Glomerular endothelial cell (primary cell): Measurements from ENCODE around the gene PDGFD. TPM values are rescaled to one million over a fixed set of nuclear protein-coding genes. Genes with fewer than 3 reads are reported as not detected.

Source experiments
- DNase-seq: peaks from one replicate; pipeline ENCODE4 v3.0.0-alpha.2; 2011; ENCODE audit warnings: low read depth, low spot score; ENCODE audit errors: extremely low read depth
- total RNA-seq: library from RNA; depleted of rRNA; stranded (reverse); fragments of >200 nt; gene quantifications from 2 replicates; pipeline ENCODE4 v1.2.3, GENCODE V29; 2015

PDGFD gene
- total RNA-seq, 1 donor from 2014 or later = 21.4 TPM

DNA sequence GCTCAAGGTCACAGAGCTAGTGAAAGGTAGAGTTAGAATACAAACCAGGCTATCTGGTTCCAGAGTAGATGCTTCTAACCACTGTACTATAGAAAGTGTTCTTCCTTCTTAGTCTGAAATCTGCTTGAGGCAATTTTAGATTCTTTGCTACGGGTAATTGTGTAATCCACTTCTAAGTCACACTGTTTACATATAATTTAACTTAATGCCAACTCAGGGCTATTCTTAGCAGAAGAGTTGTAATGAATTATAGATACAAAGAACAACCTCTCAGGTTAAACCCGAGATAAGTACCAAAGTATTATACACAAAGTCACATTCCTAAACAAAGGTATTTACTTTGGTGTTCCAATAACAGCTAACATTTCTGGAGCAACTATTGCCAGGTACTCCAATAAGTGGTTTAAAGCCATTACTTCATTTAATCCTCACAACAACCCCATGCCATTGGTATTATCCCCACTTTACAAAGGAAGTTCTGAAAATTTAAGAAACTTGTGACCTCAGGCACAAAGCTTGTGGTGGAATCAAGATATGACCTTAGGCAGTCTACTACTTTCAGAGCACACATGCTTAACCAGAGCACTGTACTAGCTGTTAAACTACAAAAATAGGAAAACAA is 158.6 kb downstream of the PDGFD start:
- no peak for DNase-seq

DNA sequence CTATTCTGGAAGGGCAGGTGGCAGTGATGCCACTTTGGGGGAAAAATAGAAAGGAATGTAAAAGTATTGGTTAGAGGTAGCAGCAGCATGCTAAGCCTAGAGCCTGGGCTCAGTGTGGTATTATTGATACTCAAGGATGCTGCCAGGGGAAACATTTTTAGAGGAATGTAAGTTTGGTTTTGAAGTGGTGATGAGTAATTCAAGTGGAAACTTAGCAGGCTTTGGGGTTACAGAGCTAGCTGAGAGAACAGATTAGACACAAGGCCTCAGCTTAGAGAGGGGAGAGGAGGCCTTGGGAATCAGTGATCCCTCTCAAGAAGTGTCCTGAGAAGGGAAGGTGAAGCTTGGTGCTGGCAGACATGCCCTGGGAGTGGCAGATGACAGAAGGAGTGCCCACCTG is 160.5 kb downstream of the PDGFD start:
- no peak for DNase-seq

DNA sequence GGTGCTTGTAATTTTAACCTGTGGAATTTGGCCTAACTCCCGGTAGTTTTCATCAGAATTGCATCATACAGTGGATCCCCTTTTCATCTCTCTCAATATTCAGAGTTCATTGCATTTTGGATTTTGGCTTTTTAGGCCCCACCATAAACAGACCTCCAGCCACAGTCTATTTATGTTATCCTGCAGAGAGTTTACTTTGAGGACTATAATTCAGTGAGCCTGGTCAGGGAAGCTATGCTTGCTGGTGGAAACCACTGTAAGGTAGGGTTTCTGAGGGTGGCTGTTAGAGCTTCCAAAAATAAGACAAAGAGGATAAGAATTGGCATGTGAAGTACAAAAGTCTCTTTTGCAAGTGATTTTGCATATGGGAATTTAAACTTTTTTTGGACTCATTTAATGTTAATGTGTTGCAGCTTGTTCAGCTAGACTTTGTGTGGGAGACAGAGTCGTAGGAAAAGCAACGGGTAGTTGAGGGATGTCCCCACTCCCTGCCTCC is 162.3 kb downstream of the PDGFD start:
- no peak for DNase-seq

DNA sequence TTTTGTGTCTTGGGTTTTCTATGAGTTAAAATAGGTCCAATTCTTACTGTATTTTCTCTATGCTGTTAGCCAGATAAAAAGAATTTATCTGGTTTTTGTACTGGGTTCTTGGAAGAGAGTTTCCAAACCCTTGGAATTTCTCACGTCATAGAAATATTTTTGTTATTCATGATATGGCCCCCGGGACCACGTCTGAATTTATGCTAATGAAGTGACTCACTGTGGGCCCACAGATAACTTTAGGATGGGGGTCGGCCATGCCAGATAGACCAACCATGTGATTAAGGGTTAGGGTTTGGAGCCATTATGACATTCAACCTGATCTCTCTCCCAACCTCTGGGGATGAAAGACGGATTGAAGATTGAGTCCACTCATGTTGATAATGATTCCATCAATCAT is 163.1 kb downstream of the PDGFD start:
- DNase-seq = no peak

DNA sequence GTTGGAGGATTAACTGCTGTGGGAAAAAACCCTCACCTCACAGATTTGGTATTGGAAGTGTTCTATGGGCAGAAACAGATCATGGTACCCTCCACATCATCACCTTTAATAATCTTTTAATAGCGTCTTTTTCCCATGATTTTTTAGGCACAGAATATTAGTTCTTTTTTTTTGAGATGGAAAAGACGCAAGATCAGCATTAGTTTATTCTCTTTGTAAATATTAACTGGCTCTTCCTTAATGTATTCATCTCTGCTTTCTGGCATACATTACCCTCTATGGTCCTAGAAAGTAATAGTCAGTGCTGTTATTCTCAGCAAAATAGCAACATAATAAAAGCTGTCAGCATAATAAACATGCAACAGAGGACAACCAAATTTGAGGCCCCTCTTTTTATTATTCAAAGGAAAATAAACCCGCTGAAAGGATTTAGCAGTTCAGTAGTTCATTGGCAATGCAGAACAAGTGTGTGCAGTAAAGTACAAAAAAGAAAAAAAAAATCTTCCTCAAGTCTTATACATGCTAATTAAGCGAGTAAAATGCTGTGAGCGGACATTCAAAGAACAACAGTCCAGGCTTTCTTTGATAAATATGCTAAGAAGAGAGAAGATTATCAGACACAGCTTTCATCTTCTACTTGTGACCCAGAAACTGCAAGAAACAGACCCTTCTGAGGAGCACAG is 165.0 kb downstream of the PDGFD start:
- DNase-seq = no peak

DNA sequence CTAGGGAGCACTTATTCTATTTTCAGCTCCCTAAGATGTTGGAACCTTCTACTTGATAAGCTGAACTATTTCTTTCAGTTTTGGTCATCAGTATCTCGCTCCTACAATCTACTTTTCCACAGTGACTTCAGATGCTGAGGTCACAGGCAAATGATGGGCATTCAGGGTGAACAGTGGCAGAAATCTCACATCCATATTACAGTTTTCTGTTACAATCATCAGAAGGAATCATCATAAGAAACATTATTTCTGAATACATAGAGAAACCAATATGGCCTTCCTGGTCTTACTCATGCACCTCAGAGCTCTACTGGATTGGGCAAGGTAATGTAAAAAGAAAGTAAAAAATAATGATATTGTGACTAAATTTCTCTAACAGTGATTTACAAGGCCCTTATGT is 166.9 kb downstream of the PDGFD start:
- DNase-seq = no peak

DNA sequence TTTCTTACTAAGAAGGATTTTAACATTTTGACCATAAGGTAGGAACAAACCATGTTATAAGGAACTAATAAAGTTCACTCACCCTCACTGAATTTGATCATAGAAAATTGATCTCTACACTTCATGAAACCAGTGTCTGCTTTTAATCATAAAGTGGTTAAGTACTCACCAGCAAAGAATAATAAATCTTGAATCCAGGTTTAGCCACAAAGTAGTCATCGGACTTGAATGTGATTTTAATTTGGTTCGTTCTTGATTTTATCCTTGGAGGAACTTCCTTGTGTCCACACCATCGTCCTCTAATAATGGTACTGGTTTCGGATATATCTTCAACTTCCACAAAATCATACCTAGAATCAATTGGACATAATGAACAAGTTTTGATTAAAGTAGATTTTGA is 168.1 kb downstream of the PDGFD start:
- DNase-seq = no peak

DNA sequence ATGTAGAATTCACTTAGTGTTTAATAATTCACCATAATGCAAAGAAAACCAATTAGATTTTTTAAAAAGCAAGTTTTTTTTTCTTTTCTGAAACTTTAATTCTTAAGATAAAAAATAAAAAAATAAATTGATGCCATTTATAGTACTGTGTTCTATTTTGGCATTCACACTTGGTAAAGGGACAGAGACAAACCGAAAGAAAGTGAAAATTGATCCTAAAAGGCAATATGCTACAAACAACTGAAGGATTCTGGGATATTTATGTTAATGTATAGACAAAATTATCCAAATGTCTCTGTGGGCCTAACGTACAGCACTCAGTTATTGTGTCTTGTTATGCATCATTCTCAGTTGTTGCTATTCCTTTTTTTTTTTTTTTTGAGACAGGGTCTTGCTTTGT is 169.4 kb downstream of the PDGFD start:
- no peak for DNase-seq

DNA sequence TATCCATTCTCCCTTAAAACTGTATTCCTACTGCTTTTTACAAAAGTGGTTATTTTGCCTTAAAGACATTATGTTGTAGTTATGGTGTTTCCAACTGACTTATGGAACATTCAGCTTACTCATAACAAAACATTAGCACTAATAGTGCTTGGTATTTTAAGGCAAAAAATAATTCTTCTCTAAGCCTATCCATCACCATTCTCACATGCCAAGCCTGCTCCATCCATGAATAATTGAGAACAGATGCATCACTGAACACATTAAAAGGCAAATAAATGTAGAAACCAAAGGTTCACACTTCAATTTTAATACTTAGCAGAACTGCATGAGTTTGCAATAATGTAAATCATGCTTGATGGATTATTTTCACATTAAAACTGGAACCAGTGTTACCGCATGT is 169.9 kb downstream of the PDGFD start:
- DNase-seq = no peak

DNA sequence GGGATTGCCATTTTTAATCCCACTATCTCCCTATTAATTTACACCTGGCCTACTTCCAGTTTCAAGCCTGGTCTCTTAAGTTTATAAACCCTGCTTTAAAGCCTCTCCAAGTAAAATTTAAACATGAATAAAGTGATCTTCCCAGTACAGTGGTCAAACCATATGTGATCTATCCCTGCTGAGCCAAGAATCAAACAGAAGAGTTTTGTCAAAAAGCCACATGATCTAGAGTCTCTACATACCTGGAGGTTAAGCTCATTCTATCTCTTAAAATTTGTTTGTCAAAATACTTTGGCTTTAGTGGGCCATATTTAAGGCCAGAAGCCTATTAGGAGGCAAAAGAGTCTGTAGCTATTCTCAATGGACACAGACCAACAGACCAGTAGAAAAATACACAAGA is 170.4 kb downstream of the PDGFD start:
- DNase-seq = no peak

DNA sequence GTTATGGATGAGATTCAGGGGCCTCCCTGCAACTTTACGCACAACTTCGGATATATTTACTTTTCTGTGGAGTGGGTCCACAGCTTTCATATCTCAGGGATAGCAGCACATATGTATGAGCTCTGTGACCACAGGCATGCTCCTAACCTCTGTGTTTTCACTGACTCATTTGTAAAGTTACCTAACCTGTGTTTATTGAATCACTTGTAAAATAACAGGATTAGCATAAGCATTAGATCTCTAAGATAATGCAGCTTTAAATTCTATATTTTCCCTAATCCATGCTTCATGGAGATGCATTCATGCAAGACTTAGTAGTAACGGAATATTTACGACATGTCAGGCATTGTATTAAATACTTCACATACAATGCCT is 175.4 kb downstream of the PDGFD start:
- no peak for DNase-seq

DNA sequence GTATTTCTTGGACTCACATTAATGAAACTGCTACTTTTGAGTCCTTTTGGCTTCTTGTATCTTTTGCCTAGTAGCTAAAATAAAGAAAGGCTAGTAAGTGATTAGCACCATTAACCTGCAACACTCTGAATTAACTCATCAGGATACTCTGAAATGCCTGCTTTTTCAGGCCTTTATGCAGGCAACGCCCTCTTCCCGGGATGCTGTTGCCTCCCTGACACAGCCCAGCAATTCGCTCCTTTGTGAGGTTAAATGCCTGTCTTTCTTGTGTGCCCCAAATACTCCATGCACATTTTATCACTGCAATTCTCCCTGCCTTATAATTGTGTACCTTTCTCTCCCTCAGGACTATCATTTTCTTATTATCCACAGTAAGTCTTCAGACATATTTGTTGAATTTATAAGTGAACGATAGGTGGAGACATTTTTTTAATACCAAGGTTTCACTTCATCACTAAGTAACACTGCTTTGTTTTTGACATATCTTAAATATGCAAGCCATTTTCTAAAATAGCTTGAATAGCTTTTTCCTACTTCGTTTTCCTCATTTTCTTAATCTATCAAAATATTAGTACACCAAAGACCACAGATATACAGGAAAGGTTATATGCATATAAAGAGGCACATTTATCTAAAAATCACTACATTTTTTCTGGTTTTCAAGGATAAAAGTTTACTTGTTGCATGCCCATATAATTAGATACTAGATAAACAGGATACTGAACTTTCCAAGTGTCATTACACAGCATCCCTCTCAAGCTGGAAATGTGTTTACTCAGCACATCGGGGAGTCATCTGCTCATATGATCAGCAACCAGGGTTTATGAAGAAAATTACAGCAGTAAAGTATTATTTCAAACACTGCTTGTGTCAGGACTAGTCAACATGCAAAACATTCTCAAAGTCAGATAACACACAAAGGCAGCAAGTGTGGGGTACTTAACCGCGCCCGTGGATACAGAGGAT is 176.0 kb downstream of the PDGFD start:
- no peak for DNase-seq

DNA sequence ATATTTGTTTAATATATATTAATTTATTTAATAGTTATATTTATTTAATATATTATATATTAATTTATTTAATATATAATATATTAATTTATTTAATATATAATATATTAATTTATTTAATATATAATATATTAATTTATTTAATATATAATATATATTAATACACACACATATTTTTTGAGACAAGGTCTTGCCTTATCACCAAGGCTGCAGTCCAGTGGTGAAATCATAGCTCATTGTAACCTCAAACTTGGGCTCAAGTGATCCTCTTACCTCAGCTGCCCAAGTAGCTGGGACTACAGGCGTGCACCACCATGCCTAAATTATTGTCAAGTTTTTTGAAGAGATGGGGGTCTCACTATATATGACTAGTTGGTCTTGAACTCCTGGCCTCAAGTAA is 178.9 kb downstream of the PDGFD start:
- DNase-seq = no peak

DNA sequence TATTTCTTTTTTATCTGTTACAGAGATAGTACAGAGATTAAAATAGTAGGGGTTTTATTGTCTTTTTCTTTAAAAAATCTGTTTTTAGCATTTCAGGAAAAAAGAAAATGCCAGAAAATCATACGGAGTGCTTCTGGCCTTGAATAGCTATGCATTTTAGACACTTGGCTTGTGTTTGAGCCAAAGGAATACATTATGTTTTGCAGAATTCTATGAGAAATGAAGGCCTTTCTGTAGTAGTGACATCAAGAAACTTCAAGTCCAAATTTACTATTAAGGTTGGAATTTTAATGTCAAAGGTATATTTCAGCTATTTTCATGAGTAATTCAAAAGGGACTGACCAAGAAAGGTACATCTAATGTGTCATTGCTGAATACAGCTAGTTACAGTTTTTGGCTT is 183.8 kb downstream of the PDGFD start:
- DNase-seq = no peak

DNA sequence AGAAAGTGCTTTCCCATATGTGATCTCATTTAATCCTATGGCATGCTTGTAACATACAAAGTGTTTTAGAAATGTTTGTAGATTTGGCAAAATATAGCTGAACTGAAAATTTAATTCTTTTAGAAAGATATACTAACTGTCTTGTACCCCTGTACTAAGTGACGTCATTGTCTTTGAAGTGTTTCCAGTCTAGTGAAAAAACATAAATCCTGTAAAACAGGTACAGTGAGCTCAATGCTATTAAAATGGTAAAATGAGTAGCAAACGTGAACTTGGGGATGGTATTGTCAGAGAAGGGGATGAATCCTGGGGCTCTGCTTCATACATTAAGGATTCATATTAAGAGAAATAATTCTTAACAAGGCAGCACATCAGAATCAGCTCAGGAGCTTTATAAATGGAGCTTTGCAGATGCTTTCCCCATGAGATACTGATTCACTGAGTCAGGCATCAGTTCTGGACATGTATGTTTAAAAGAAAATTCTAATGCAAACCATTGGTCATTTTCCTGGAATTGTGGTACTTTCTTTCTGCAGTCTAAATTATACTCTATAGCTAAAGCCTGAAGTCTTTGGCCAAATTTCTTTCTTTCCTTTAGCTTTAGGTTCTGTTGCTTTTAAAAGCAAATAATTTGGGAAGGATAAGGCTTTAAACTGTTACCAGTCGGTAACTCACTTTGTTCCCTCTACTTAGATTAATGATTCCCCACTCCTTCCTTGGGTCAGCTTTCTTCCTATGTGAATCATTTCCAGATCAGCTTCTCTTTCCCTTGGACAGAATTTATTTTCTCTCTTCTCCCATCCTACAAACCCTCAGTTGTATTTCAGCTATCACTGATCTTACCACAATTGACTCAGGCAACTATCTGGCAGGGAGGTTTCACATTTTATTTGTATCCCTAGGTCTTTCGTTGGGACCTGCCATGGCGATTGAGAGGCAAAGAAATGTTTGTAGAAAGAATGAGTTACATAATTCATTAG is 185.0 kb downstream of the PDGFD start:
- no peak for DNase-seq

DNA sequence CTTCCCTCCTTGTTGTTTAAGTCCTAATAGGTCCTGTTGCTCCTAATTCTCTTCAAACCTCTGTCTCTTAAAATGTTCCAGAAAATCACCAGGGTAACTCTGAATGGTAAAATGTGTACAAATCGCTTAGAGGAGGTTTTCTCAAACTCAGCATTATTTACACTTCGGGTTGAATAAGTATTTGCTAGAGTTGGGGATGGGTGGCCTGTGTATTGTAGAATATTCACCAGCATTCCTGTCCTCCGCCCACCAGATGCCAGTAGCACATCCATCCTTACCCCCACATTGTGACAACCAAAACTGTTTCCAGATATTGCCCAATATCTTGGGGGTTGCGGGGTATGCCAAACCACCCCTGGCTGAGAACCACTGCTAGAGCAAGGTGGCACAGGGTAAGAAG is 191.9 kb downstream of the PDGFD start:
- DNase-seq = no peak

DNA sequence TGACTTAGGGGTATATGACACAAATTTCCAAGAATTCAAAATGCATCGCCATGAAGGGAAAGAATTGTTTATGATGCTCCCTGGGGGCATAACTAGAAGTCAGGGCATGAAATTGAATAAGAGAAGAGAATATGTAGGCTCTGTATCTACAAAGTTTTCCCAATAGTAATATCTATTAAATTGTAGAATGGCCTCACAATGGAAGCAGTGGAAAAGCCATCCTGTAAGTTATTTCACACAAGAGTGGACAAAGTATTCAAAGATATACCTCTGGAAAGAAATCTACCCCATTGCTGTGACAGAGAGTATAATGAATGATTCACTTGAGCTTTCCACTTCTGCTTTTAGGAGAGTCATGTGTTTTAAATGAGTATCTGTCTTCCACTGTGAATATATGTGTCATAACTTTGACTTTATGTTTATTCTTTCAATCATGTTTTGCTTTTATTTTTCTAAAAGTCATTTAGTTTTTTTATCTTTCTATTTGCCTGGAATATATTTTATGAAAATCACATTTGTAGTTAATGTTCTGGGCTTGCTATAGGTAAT is 193.2 kb downstream of the PDGFD start:
- DNase-seq = no peak

DNA sequence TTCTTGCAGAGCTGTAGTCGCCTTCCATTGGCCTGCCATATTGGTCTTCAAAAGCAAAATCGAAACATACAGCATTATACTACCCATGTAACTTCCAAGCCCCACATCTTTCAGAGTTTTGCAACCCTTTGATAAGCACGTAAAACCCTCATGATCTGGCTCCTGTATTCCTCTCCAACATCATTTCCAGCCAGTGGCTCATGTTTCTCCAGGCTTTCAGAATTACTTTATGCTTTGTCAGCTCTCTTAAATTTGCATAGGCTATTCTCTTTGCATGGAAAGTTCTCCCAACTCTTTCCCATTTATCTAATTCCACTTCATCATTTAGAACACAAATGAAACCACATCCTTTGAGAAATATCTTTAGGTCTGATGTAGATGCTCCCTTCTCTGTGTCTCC is 195.3 kb downstream of the PDGFD start:
- DNase-seq = no peak

DNA sequence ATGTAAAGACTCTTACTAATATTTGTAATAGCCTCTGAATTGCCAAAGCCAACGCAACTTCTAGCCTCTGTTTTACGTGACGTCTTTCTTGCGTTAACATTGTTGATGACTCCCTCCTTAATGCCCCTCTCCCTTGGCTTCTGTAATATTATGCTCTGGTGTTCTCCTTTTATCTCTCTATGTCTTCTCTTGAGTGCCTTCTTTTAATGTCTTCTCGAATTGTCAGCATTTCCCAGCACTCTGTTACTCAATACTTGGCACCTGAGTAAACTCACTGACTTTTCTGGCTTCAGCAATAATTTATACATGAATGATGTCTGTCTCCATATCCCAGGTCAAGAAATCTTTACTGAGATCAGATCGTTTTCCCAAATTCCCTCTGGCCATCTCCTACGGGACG is 196.0 kb downstream of the PDGFD start:
- DNase-seq = no peak

DNA sequence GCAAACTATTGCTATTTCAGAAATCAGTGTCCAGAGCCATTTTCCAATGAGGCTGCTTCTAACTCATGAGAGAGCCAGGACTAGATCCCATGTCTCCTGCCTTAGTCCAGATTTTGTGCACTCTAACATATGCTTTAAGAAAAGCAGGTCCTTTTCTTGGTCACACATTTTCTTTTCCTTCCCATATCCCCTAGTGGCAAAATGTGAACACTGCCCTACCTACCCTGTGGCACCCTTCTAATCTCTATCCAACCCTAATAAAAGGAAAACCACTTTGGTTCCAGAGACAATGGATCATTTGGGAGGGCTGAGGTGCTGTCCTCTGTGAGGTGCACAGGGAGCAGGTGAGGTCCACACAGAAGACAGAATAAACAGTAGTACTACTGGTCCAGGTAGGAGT is 199.6 kb downstream of the PDGFD start:
- no peak for DNase-seq
